NT2/D1 (cell line): ENCODE results near the gene ACOT8.

Source experiments
- DNase-seq: peaks from one replicate; pipeline ENCODE4 v3.0.0-alpha.2; 2011; ENCODE audit warnings: low read depth, low spot score
- H3K27me3 ChIP-seq: 2 replicates; pipeline ENCODE4 v1.6.0; 2011; ENCODE audit warnings: mild to moderate bottlenecking; ENCODE audit not compliant: insufficient read length, insufficient read depth
- H3K36me3 ChIP-seq: 2 replicates; pipeline ENCODE4 v1.6.1; 2011; ENCODE audit warnings: mild to moderate bottlenecking, low read length, mixed read lengths; ENCODE audit not compliant: insufficient read depth, insufficient read length
- H3K4me1 ChIP-seq: 2 replicates; pipeline ENCODE4 v1.5.1; 2011; ENCODE audit not compliant: insufficient read depth, insufficient read length
- H3K4me3 ChIP-seq: 2 replicates; pipeline ENCODE4 v1.5.1; 2011; ENCODE audit warnings: low read depth; ENCODE audit not compliant: insufficient read length
- H3K9ac ChIP-seq: 2 replicates; pipeline ENCODE4 v1.6.0; 2011; ENCODE audit warnings: low read depth; ENCODE audit not compliant: insufficient read length
- H3K9me3 ChIP-seq: 2 replicates; pipeline ENCODE4 v1.5.1; 2011; ENCODE audit warnings: mild to moderate bottlenecking, low read length; ENCODE audit not compliant: insufficient read depth
- SUZ12 ChIP-seq: IDR thresholded peaks from 2 replicates; pipeline ENCODE4 v1.6.1; 2011; ENCODE audit not compliant: insufficient read length, insufficient read depth; ENCODE audit errors: extremely low read depth
- YY1 ChIP-seq: IDR thresholded peaks from 2 replicates; pipeline ENCODE4 v1.6.1; 2011; ENCODE audit not compliant: insufficient read length, insufficient read depth
- ZNF274 ChIP-seq: IDR thresholded peaks from 2 replicates; pipeline ENCODE4 v1.6.1; 2011; ENCODE audit warnings: mild to moderate bottlenecking, low read depth, low read length

The ACOT8 gene

GRCh38 chr20:45860560-45861220 is 3.5 kb upstream of the ACOT8 start:
- H3K9me3 ChIP-seq = no peaks in the 10 kb centered on the region
- DNase-seq = no peak
- TF ChIP-seq ZNF274 (no peak), YY1 (no peak), SUZ12 (no peak)
- H3K9ac ChIP-seq = no peak overlapping the region
- H3K27me3 ChIP-seq = no peaks in the 10 kb centered on the region
- peaks cover 3% of the 10 kb centered on the region for H3K4me1 ChIP-seq
- no peak overlapping the region for H3K4me3 ChIP-seq
- peaks cover 4% of the 10 kb centered on the region for H3K36me3 ChIP-seq

GRCh38 chr20:45859916-45860315 is 2.7 kb upstream of the ACOT8 start:
- Histone ChIP-seq H3K9me3 (no peaks in the 10 kb centered on the region), H3K27me3 (no peaks in the 10 kb centered on the region), H3K4me1 (peaks cover 6% of the 10 kb centered on the region), H3K36me3 (peaks cover 8% of the 10 kb centered on the region), H3K4me3 (no peak overlapping the region), H3K9ac (no peak overlapping the region)
- no peak for TF ChIP-seq SUZ12
- TF ChIP-seq YY1 = no peak
- TF ChIP-seq ZNF274 = no peak
- no peak for DNase-seq

- peak overlapping the region; percentile 66 for H3K9ac ChIP-seq
- H3K27me3 ChIP-seq = no peaks in the 10 kb centered on the region
- no peaks in the 10 kb centered on the region for H3K9me3 ChIP-seq
- peaks cover 12% of the 10 kb centered on the region for H3K4me1 ChIP-seq
- H3K36me3 ChIP-seq = peaks cover 18% of the 10 kb centered on the region
- no peak for TF ChIP-seq ZNF274
- no peak for TF ChIP-seq SUZ12
- no peak for TF ChIP-seq YY1
- no peak for DNase-seq
- H3K4me3 ChIP-seq = peak overlapping the region; percentile 85
These were observed 657 bp upstream of the ACOT8 start for GRCh38 chr20:45857882-45858216.

GRCh38 chr20:45853484-45853883 is 3.7 kb downstream of the ACOT8 start:
- Histone ChIP-seq H3K4me3 (no peak overlapping the region), H3K36me3 (peaks cover 21% of the 10 kb centered on the region), H3K4me1 (peaks cover 10% of the 10 kb centered on the region), H3K27me3 (no peaks in the 10 kb centered on the region), H3K9ac (no peak overlapping the region), H3K9me3 (no peaks in the 10 kb centered on the region)
- no peak for DNase-seq
- TF ChIP-seq SUZ12 (no peak), YY1 (no peak), ZNF274 (no peak)

- TF ChIP-seq YY1 = no peak
- no peak for TF ChIP-seq ZNF274
- TF ChIP-seq SUZ12 = no peak
- no peaks in the 10 kb centered on the region for H3K9me3 ChIP-seq
- H3K36me3 ChIP-seq = peaks cover 28% of the 10 kb centered on the region
- H3K4me3 ChIP-seq = no peak overlapping the region
- peaks cover 9% of the 10 kb centered on the region for H3K4me1 ChIP-seq
- no peak overlapping the region for H3K9ac ChIP-seq
- no peaks in the 10 kb centered on the region for H3K27me3 ChIP-seq
- no peak for DNase-seq
These were observed 4.9 kb downstream of the ACOT8 start for GRCh38 chr20:45852326-45852725.

- no peak for DNase-seq
- Histone ChIP-seq H3K27me3 (no peaks in the 10 kb centered on the region), H3K9ac (no peak overlapping the region), H3K9me3 (no peaks in the 10 kb centered on the region), H3K4me1 (peaks cover 9% of the 10 kb centered on the region), H3K36me3 (peaks cover 34% of the 10 kb centered on the region), H3K4me3 (no peak overlapping the region)
- TF ChIP-seq ZNF274 (no peak), SUZ12 (no peak), YY1 (no peak)
These were observed 5.7 kb downstream of the ACOT8 start for GRCh38 chr20:45851501-45851900.

- Histone ChIP-seq H3K36me3 (peaks cover 38% of the 10 kb centered on the region), H3K4me3 (no peak overlapping the region), H3K9me3 (no peaks in the 10 kb centered on the region), H3K27me3 (no peaks in the 10 kb centered on the region), H3K9ac (no peak overlapping the region), H3K4me1 (peaks cover 9% of the 10 kb centered on the region)
- DNase-seq = no peak
- TF ChIP-seq YY1 = no peak
- no peak for TF ChIP-seq ZNF274
- no peak for TF ChIP-seq SUZ12
These were observed 6.3 kb downstream of the ACOT8 start for GRCh38 chr20:45850926-45851325.

- H3K27me3 ChIP-seq = no peaks in the 10 kb centered on the region
- no peak overlapping the region for H3K9ac ChIP-seq
- no peak overlapping the region for H3K4me3 ChIP-seq
- no peak for TF ChIP-seq ZNF274
- TF ChIP-seq YY1 = no peak
- TF ChIP-seq SUZ12 = no peak
- H3K4me1 ChIP-seq = peaks cover 9% of the 10 kb centered on the region
- H3K9me3 ChIP-seq = no peaks in the 10 kb centered on the region
- H3K36me3 ChIP-seq = peaks cover 34% of the 10 kb centered on the region
- DNase-seq = no peak
These were observed 7.0 kb downstream of the ACOT8 start for GRCh38 chr20:45850238-45850637.
